MG63 (cell line): Measurements from ENCODE around the gene GFPT1. TPM values are rescaled to one million over a fixed set of nuclear protein-coding genes. Genes with fewer than 3 reads are reported as not detected.

Source experiments
- DNase-seq: peaks from one replicate; pipeline ENCODE4 v3.0.0-alpha.2; 2020
- H3K27me3 ChIP-seq: fragments of 250-450 bp; sonication (Bioruptor Pico); 2 replicates; pipeline ENCODE4 v1.5.1; 2020; ENCODE audit warnings: mild to moderate bottlenecking, moderate library complexity
- H3K36me3 ChIP-seq: fragments of 250-450 bp; sonication (Bioruptor Pico); 2 replicates; pipeline ENCODE4 v1.5.1; 2020; ENCODE audit warnings: mild to moderate bottlenecking, moderate library complexity
- H3K4me3 ChIP-seq: fragments of 250-450 bp; sonication (Bioruptor Pico); 2 replicates; pipeline ENCODE4 v1.5.1; 2020; ENCODE audit warnings: mild to moderate bottlenecking, moderate library complexity
- H3K9me3 ChIP-seq: fragments of 250-450 bp; sonication (Bioruptor Pico); 2 replicates; pipeline ENCODE4 v1.5.1; 2020; ENCODE audit warnings: mild to moderate bottlenecking, moderate library complexity
- total RNA-seq: library from RNA; depleted of rRNA; stranded (reverse); fragments of >200 nt; shearing (Covaris generic); gene quantifications from 2 replicates; pipeline ENCODE4 v1.2.3, GENCODE V29; 2014; ENCODE audit warnings: low replicate concordance

Gene GFPT1
- total RNA-seq, 1 experiment from 2014 or later: 14.7 TPM

DNA sequence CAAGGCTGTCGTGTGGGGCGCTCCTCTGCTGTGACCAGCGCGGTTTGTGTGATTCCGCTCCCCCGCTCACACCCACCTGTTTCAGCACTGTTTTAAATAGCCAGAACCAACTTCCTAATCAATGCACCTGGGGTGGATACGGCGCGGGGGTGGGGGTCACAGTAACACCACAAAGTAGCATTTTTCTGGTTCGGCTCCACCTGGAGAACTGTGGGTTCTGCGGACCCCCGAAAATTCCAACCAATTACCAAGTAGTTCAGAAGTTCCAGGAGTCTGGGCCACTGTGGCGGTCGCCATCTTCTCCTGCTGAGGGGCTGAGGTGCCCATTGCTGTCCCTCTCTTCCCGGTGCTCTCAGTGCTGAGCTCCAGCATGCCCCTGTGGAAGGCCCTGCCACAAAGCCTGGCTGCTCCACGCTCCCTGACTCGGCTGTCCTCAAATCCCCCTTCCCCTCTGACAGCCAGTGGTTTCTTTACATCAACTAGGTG is 79.4 kb downstream of the GFPT1 start:
- DNase-seq: no peak
- no peaks in the 10 kb centered on the region for H3K36me3 ChIP-seq
- H3K27me3 ChIP-seq: no peaks in the 10 kb centered on the region
- no peak overlapping the region; the same call in 1 of the 2 replicates for H3K4me3 ChIP-seq
- H3K9me3 ChIP-seq: no peaks in the 10 kb centered on the region; the same call in 1 of the 2 replicates

DNA sequence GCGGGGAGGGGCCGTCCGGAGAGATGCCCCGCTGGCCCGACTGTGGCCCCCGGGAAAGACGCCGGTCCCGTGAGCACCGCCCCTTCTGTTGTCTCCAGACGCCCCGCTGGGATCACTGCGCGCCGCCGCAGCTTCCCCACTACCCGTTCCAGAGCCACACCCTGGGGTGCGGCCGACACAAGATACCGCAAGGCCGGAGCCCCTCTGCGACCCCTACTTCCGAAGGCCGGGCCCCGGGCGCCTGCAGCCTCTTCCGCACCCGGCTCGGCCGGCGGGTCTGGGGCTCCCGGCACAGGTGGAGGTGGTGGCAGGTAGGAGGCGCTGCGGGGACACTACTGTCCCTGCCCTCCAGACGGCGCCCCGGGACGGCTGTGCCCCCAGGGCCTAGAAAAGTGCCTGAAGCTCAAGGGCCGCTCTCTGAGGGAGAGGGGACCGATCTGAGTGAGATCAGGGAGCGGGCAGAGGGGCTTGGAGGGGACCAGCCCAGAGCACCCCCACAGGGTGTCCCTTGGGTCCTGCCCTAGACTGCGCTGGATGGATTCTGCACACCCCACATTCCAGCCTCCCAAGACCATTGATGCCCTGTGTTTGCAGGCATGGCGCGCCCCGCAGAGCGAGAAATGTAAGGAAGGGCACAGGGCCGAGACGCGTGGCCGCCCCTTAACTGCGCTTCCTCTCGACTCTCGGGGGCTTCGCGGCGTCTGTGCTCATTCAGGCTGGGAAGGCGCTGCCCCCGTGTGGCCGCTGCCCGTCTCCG is 80.0 kb downstream of the GFPT1 start:
- peak overlapping the region; percentile 26 for H3K4me3 ChIP-seq
- H3K27me3 ChIP-seq: no peaks in the 10 kb centered on the region
- no peaks in the 10 kb centered on the region for H3K36me3 ChIP-seq
- peak; percentile 71 for DNase-seq
- no peaks in the 10 kb centered on the region; the same call in 1 of the 2 replicates for H3K9me3 ChIP-seq

DNA sequence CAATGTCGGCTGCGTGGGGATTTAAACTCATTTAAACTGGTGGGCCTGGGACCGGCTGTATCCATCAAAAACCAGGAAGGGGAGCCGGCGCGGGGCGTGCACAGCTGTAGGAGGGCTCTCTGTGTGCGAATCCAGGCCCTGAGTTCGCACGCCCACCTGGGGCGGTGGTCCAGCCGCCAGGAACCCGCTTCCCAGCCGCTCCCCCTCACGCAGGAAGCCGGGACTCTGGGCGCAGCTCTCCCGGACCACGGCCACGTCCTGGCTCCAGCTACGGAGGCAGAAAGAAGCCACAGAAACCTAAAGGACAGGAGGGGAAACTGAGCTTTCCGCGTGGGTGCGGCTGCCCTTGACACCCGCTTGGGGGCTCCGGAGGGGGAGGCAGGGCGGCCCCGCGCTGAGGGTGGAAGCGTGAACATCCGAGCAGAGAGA is 80.6 kb downstream of the GFPT1 start:
- no peaks in the 10 kb centered on the region for H3K27me3 ChIP-seq
- H3K36me3 ChIP-seq: no peaks in the 10 kb centered on the region
- no peaks in the 10 kb centered on the region; the same call in 1 of the 2 replicates for H3K9me3 ChIP-seq
- no peak overlapping the region; the same call in 1 of the 2 replicates for H3K4me3 ChIP-seq
- DNase-seq: no peak

DNA sequence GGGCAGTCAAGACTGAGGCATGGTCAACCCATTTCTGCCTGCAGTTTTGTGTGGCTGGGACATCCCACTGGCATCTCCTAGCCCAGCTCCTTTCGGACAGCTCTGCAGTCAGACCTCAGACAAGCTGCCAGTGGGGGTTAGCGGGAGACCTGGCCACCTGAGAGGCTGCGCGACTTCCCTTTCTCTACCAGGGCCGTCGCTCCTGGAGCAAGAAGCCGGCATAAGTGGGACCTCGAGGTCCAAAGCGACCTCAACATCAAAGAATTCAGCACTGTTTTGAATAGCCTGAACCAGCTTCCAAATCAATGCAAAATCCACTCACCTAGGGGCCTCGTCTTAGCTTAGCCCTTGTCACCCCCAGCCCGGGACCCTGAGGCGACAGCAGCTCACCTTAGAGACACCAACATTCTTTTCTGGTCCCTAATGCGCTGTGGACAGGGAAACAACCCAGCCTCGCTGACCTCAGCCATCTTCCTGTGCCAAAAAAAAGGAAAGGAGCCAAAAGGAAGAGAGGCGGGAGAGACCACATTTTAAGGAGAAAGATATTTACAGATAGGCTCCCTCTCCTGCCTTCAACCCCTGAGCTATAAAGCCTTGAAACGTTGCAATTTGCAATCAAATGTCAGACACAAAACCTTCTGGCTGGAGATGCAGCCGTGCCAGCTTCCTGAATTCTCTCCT is 81.2 kb downstream of the GFPT1 start:
- no peak for DNase-seq

DNA sequence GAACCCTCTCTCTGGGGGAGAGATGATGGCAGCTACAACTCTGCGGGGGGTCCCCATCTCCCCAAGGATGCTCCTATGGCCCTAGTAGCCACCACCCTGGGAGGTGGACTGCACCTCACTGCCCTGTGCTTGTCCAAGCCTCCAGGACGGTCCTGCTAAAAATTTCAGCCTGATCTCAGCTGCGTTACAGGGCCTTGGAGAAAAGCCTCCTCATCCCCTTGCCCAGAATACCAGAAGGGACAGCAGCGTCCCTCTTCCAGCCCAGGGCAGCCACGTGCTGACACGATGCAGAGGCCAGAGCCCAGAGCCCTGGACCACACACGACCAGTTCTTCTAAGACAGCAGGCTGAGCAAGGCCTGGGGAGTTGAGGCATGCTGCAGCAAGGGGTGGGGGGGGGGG is 81.9 kb downstream of the GFPT1 start:
- H3K4me3 ChIP-seq: no peak overlapping the region
- no peak for DNase-seq
- no peaks in the 10 kb centered on the region; the same call in 1 of the 2 replicates for H3K9me3 ChIP-seq
- H3K27me3 ChIP-seq: no peaks in the 10 kb centered on the region
- no peaks in the 10 kb centered on the region for H3K36me3 ChIP-seq

More for the DNA sequence above, 81.2 kb downstream of the GFPT1 start:
- Histone ChIP-seq H3K4me3 (no peak overlapping the region), H3K9me3 (no peaks in the 10 kb centered on the region; the same call in 1 of the 2 replicates), H3K36me3 (no peaks in the 10 kb centered on the region), H3K27me3 (no peaks in the 10 kb centered on the region)

DNA sequence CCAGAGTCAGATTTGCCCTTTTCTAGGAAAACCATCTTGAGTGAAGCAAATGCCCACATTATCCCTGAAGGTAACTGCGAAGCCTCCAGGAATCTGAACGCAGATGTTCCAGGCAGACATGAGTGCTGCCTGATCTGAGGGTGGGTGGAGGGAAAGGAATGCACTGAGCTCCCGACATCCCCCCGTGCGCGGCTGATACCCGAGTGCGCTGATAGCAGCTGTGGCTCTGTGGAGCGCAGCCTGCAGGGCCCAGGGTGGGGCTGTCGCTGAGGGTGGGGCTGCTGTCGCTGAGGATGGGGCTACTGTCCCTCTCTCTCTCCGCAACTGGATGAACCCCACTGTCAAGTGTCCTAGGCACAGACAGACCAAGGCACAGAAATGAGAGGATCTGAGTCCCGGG is 82.4 kb downstream of the GFPT1 start:
- no peak for DNase-seq
- no peak overlapping the region for H3K4me3 ChIP-seq
- no peaks in the 10 kb centered on the region for H3K27me3 ChIP-seq
- no peaks in the 10 kb centered on the region; the same call in 1 of the 2 replicates for H3K9me3 ChIP-seq
- no peaks in the 10 kb centered on the region for H3K36me3 ChIP-seq

DNA sequence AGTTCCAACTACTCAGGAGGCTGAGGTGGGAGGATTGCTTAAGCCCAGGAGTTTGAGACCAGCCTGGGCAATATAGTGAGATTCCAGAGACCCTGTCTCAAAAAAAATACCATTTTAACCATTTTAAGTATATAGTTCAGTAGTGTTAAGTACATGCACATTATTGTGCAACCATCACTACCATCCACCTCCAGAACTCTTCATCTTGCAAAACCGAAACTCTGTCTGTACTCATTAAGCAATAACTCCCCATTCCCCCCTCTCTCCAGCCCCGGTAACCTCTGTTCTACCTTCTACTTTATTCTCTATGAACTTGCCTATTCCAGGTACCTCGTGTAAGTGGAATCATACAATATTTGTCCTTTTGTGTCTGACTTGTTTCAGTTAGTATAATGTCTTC is 86.4 kb downstream of the GFPT1 start:
- DNase-seq: no peak
- Histone ChIP-seq H3K27me3 (no peaks in the 10 kb centered on the region), H3K36me3 (no peaks in the 10 kb centered on the region), H3K4me3 (no peak overlapping the region), H3K9me3 (no peaks in the 10 kb centered on the region; the same call in 1 of the 2 replicates)

DNA sequence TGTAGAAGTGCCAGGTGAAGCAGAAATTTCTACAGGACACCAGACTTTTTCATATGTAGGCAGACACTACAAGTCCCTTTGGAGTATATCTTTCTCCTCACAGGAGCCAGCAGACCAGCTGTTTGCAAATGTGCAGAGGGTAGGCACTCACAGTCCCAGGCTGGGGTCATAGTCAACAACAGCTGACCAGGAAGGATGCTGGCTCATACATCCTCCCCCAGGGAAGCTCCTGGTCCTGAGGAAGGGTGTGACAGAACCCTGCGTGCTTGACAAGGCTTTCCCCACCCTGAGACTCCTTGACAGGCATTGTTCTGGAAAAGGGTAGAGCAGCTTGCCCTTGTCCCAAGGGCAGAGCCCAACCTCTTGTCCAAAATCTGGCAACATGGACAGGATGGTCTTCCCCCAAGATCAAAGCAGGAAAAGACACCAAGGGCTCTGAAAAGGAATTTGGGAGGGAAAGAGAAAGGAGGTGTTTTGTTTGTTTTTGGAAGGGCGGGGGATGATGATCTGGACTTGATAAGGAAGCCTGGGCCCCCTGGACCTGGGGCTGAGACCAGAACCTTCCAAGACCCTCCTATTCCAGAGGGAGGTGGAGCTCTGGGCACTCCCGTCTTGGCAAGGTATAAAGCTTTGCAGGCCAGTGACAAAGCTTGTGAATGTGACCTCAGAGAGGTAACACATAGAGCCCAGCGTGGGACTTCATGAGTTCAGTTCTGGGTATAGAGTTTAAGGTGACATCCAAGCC is 87.1 kb downstream of the GFPT1 start:
- H3K36me3 ChIP-seq: no peaks in the 10 kb centered on the region

DNA sequence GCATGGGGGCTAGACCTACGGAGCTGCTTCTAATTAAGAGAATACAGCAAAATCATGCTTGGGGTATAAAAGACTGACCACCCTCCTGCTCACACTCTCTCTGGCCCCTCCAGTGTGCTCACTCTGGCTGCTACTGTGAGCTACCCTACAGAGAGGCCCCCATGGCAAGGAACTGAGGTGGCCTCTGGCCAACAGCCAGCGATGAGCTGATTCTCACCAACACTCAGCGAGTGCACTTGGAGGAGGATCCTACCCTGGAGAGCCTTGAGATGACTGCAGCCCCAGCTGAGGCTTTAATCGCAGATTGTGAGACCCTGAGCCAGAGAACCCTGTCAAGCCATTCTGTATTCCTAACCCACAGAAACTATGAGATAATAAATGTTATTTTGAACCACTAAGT is 88.2 kb downstream of the GFPT1 start:
- Histone ChIP-seq H3K27me3 (no peaks in the 10 kb centered on the region), H3K36me3 (no peaks in the 10 kb centered on the region), H3K4me3 (no peak overlapping the region), H3K9me3 (no peaks in the 10 kb centered on the region)
- peak; percentile 77 for DNase-seq

More for the DNA sequence above, 87.1 kb downstream of the GFPT1 start:
- no peak for DNase-seq
- Histone ChIP-seq H3K4me3 (no peak overlapping the region), H3K9me3 (no peaks in the 10 kb centered on the region; the same call in 1 of the 2 replicates), H3K27me3 (no peaks in the 10 kb centered on the region)

DNA sequence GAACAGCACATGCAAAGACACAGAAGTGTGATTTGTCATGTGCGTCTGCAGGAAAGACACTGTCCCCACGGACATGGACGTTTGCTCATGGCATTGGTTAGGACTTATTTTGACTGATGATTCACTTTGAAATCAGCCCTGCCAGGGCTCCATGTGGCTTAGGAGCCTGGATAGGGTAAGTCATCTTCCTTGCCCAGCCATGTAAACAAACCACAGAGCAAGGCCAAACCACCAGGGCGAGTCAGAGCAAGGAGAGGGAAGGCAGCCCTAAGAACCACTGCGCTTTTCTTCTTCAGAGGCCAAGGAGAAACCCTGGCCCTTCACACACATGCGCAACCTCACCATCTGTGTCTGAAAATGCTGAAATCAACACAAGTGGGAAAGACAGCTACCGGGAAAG is 88.8 kb downstream of the GFPT1 start:
- H3K27me3 ChIP-seq: no peaks in the 10 kb centered on the region
- H3K36me3 ChIP-seq: no peaks in the 10 kb centered on the region
- no peaks in the 10 kb centered on the region for H3K9me3 ChIP-seq
- no peak overlapping the region for H3K4me3 ChIP-seq
- DNase-seq: peak; percentile 94

DNA sequence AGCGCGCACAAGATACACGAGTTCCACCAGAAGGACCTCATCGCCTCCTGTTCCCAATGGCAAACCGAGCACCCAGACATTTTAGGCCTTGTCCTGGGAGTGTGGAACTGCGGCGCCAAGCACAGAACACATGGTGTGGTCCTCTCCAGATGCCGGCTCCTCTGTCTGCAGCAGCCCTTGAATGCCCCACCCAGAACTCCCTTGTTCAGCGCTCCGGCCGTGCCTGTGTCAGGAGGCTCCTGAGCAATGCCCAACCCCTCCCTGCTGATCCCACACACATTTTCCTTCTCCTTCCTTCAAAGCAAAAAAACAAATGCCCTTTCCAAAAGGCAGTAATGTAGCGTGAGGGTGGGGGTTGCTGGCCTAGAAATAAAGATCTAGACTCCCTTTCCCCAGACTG is 89.8 kb downstream of the GFPT1 start:
- DNase-seq: no peak
- Histone ChIP-seq H3K4me3 (no peak overlapping the region), H3K36me3 (no peaks in the 10 kb centered on the region), H3K9me3 (no peaks in the 10 kb centered on the region), H3K27me3 (no peaks in the 10 kb centered on the region)

DNA sequence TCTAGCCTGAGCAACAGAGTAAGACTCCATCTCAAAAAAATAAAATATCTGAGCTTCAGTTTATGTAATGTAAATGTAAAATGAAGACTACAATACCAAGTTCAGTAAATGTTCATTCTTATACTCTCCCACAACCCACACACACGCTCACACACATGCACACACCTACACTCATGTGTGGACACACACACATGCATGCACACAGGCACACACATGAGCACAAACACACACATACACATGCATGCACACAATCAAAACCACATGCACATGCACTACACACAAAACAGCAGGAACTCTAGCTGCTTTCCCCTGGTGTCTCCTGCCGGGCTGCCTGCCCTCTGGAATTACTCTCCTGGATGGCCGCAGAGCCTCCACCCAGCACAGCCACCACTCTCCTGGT is 90.6 kb downstream of the GFPT1 start:
- no peaks in the 10 kb centered on the region for H3K27me3 ChIP-seq
- DNase-seq: no peak

DNA sequence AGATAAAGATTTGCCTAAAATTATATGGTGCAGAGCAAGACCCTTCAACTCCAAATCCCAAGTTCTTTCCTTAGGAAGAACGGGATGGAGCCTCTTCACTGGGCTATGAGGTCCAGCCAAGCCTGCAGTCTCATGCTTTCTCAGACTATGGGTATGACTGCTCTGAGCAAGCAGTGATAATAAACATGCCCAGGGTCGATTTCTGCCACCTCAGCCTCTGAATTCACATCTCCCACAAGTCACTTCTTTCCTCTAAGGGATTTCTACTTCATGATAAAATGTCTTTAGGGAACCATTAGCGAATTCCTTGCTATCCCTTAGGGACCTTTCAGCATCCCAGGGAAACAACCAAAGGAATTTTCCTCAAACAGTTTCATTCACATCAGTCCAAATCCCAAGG is 94.8 kb downstream of the GFPT1 start:
- no peak for DNase-seq

More for the DNA sequence above, 90.6 kb downstream of the GFPT1 start:
- Histone ChIP-seq H3K9me3 (no peaks in the 10 kb centered on the region), H3K4me3 (no peak overlapping the region), H3K36me3 (no peaks in the 10 kb centered on the region)

DNA sequence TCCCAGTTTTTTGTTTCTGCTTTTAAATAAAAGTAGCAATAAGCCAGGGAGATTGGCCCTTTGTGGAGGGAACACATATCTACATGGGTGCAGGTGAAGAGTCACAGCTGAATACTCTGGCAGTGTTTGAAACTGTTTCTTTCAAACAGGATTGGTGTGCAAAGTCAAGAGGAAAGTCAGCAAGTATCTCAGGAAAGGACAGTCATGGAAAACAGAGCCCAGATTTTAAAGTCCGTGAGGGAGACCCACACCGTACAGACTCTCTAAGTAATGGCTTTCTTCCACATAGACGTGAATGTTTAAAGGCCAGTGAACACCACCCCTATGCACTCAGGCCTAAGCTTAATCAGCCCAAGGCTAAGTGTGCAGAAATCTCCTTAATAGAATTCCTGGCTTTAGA is 95.3 kb downstream of the GFPT1 start:
- DNase-seq: no peak
- H3K36me3 ChIP-seq: no peaks in the 10 kb centered on the region
- H3K4me3 ChIP-seq: no peak overlapping the region
- H3K9me3 ChIP-seq: no peaks in the 10 kb centered on the region
- H3K27me3 ChIP-seq: no peaks in the 10 kb centered on the region

More for the DNA sequence above, 94.8 kb downstream of the GFPT1 start:
- H3K27me3 ChIP-seq: no peaks in the 10 kb centered on the region
- no peak overlapping the region for H3K4me3 ChIP-seq
- H3K9me3 ChIP-seq: no peaks in the 10 kb centered on the region
- H3K36me3 ChIP-seq: no peaks in the 10 kb centered on the region

DNA sequence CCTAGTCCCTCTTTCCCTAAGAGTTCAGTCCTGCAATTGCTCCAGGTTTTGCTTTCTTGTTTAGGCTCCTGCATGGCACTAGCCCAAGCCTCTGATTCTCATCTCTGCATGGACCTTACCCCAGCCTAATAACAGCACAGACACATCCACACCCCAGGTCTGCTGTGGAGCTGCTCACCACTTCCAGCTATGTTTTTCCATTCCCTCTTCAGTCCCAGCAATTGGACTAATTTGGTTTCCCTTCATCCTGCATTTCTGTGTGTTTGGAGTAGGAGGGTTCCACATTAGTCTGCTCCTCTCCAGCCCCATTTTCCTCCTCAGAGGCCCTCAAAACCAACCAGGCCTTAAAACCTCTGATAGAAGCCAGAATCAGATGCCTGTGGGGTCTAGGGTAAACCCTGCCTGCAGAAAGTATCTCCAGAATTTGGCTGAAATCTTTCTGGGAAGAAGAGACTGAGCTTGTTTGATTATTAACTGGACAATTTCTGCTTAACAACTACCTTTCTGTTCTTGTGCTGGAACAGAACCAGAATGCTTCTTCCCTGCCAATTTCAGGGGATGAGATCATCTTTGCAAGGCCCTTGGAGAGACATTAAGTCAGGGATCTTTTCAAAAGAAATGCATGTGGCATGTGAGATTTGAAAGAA is 95.9 kb downstream of the GFPT1 start:
- no peaks in the 10 kb centered on the region for H3K9me3 ChIP-seq
- no peaks in the 10 kb centered on the region for H3K27me3 ChIP-seq
- H3K4me3 ChIP-seq: no peak overlapping the region
- peak; percentile 53 for DNase-seq
- H3K36me3 ChIP-seq: no peaks in the 10 kb centered on the region

DNA sequence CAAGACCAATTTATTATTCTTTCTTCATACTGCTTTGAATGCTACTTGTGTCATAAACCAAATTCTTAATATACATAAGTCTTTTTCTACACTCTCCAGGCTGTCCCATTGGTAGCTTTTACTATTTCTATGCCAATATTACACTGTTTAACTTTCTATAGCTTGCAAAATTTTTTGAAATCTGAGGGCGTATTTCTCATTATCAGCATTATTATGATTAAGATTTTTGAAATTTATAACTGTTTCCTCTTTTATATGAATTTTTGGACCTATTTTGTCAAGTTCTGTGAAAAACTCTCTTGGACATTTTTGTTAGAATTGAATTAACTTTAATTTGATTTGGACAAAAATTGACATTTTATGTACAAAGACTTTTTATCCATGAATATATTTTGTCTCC is 98.6 kb downstream of the GFPT1 start:
- Histone ChIP-seq H3K27me3 (no peaks in the 10 kb centered on the region), H3K4me3 (no peak overlapping the region), H3K9me3 (no peaks in the 10 kb centered on the region), H3K36me3 (no peaks in the 10 kb centered on the region)
- no peak for DNase-seq
